Psoas muscle (tissue), 8 donors: Measurements from ENCODE around the gene TNFSF9. TPM values are rescaled to one million over a fixed set of nuclear protein-coding genes. Genes with fewer than 3 reads are reported as not detected.

Experiments used
- ATAC-seq, 4 donors: fragments of 200-7000 bp; cut with Tn5 transposase; one replicate each; pipeline ENCODE4 v1.9.1; 2020; ENCODE audit warnings: moderate library complexity in 3 of 4, mild to moderate bottlenecking in 2 of 4
- DNase-seq, 2 donors: peaks; one replicate each; pipeline ENCODE4 v3.0.0-alpha.2; 2020
- H3K27ac ChIP-seq: fragments of 200-600 bp; one replicate; pipeline ENCODE4 v1.8.0; 2022
- H3K27me3 ChIP-seq, 3 donors: fragments of 200-600 bp in 1 of 3; one replicate each; pipeline versions ENCODE4 v1.6.1 to v1.8.0; 2013 to 2022; ENCODE audit warnings: low read length in 2 of 3, mild to moderate bottlenecking in 2 of 3, moderate library complexity in 1 of 3; ENCODE audit not compliant: insufficient read depth in 3 of 3
- H3K36me3 ChIP-seq, 2 donors: fragments of 200-600 bp in 1 of 2; one replicate each; pipeline versions ENCODE4 v1.6.1 to v1.8.0; 2013 to 2022; ENCODE audit warnings: low read depth in 1 of 2, mild to moderate bottlenecking in 1 of 2, moderate library complexity in 1 of 2; ENCODE audit not compliant: insufficient read depth in 1 of 2
- H3K4me1 ChIP-seq: fragments of 200-600 bp; one replicate; pipeline ENCODE4 v1.8.0; 2022
- H3K4me3 ChIP-seq: fragments of 200-600 bp; one replicate; pipeline ENCODE4 v1.8.0; 2022; ENCODE audit warnings: mild to moderate bottlenecking
- H3K9me3 ChIP-seq: fragments of 200-600 bp; one replicate; pipeline ENCODE4 v1.8.0; 2022
- CTCF ChIP-seq: fragments of 200-600 bp; IDR thresholded peaks from one replicate; pipeline ENCODE4 v1.8.0; 2022; ENCODE audit warnings: antibody characterized with exemption
- WGBS, 3 donors: extraction: QIAGEN DNeasy Blood & Tissue Kit; methylation state at CpG; one replicate each; pipeline versions ENCODE4 v1.1.6 to v1.1.7; 2013; 5-methylcytosine and 5-hydroxymethylcytosine counted together
- intact Hi-C, 2 donors: fragments of 100-400 bp; cut with DNase I; formaldehyde crosslinking; loops; one replicate each; pipeline versions ENCODE4 v1.11.0 to v1.14.2; 2022
- polyA plus RNA-seq, 3 donors: library from polyadenylated mRNA; stranded (reverse); fragments of 200-250 nt; gene quantifications; one replicate each; pipeline ENCODE4 v1.2.3, GENCODE V29; 2013
- total RNA-seq, 4 donors: library from RNA; stranded (reverse); fragmentation: NEBNext Ultra II Directional in 2 of 4; extraction: Animal tissue kit (Norgen Biotek cat#: 25700) in 2 of 4; gene quantifications; one replicate each; pipeline versions ENCODE4 v1.2.1 to v1.2.4, GENCODE V29; 2021 to 2023
- donor health status: healthy with polysubstance abuse.
- donor health status: DM: no; HTN: no; CAD: no; lungs with moderate emphysema.
- donor health status: Bipolar disorder and iron deficiency.
- donor health status: healthy.
- donor health status: DM: yes; HTN: yes; CAD: no.
- donor health status: DM: no; HTN: no; CAD: no.
- donor health status: DM: no; HTN: no; CAD: no.
- donor health status: DM: yes; HTN: yes; CAD: no.

Gene TNFSF9
- total and polyA plus RNA-seq, 7 donors, result 0.25 to 1.9 (median 0.62) TPM; not detected in 1

GRCh38 chr19:6491802-6492592 is 38.8 kb upstream of the TNFSF9 start:
- Histone ChIP-seq H3K4me1 (no peaks in the 10 kb centered on the region), H3K27me3 (peaks cover 0 to 5% (median 0%) of the 10 kb centered on the region in 3 donors), H3K4me3 (no peak overlapping the region), H3K36me3 (no peaks in the 10 kb centered on the region), H3K27ac (no peak overlapping the region), H3K9me3 (no peaks in the 10 kb centered on the region)
- intact Hi-C loops, result no loop called here
- TF ChIP-seq CTCF, result no peak
- WGBS, 3 donors, result 71 to 80% (median 71%) methylated on average over 4 of the region's 4 CpGs
- ATAC-seq (no peak), DNase-seq (no peak)

- WGBS, 3 donors, result 72 to 78% (median 76%) methylated on average over 8 of the region's 8 CpGs
- no peak overlapping the region for H3K4me3 ChIP-seq
- ATAC-seq, result no peak
- no peak for TF ChIP-seq CTCF
- H3K36me3 ChIP-seq, result no peaks in the 10 kb centered on the region
- H3K27me3 ChIP-seq, result peaks cover 0 to 11% (median 0%) of the 10 kb centered on the region in 3 donors
- DNase-seq, result no peak
- H3K27ac ChIP-seq, result no peak overlapping the region
- intact Hi-C loops, result no loop called here
- no peaks in the 10 kb centered on the region for H3K4me1 ChIP-seq
- no peaks in the 10 kb centered on the region for H3K9me3 ChIP-seq
Observed at GRCh38 chr19:6494438-6495036, 36.3 kb upstream of the TNFSF9 start.

GRCh38 chr19:6495947-6496346 is 34.9 kb upstream of the TNFSF9 start:
- ATAC-seq, result no peak
- Histone ChIP-seq H3K36me3 (no peaks in the 10 kb centered on the region), H3K27ac (no peak overlapping the region), H3K4me3 (no peak overlapping the region), H3K27me3 (peaks cover 0 to 15% (median 11%) of the 10 kb centered on the region in 3 donors), H3K4me1 (no peaks in the 10 kb centered on the region), H3K9me3 (no peaks in the 10 kb centered on the region)
- no peak for TF ChIP-seq CTCF
- WGBS, 3 donors, result 92 to 95% (median 92%) methylated on average over 18 to 19 of the region's 19 CpGs
- intact Hi-C loops, result no loop called here
- no peak for DNase-seq

GRCh38 chr19:6498294-6499036 is 32.4 kb upstream of the TNFSF9 start:
- Histone ChIP-seq H3K4me3 (no peak overlapping the region), H3K4me1 (no peaks in the 10 kb centered on the region), H3K9me3 (no peaks in the 10 kb centered on the region), H3K36me3 (no peaks in the 10 kb centered on the region), H3K27me3 (peaks cover 0 to 29% (median 21%) of the 10 kb centered on the region in 3 donors), H3K27ac (no peak overlapping the region)
- 63 to 75% (median 67%) methylated on average over 7 of the region's 7 CpGs for WGBS, 3 donors
- intact Hi-C loops, result no loop called here
- ATAC-seq, result no peak
- no peak for DNase-seq
- TF ChIP-seq CTCF, result no peak
